Body of pancreas (tissue), 4 donors: ENCODE data around the gene ABCD3. TPM values are rescaled to one million over a fixed set of nuclear protein-coding genes. Genes with fewer than 3 reads are reported as not detected.

Experiments used
- ATAC-seq: fragments of 150-250 bp; one replicate; pipeline ENCODE4 v1.9.1; 2016
- DNase-seq, 4 donors: peaks; one replicate each; pipeline ENCODE4 v3.0.0-alpha.2; 2019
- H3K27ac ChIP-seq, 4 donors: fragments of 200-600 bp; sonication (generic); 1 replicate in 3 of 4; 2 replicates in 1 of 4; pipeline versions ENCODE4 v1.5.1 to v1.6.1; 2016 to 2019; ENCODE audit warnings: mild to moderate bottlenecking in 1 of 4, mixed read lengths in 1 of 4, moderate library complexity in 1 of 4
- H3K27me3 ChIP-seq, 2 donors: fragments of 200-600 bp; sonication (generic); one replicate each; pipeline ENCODE4 v1.6.0; 2016; ENCODE audit warnings: mild to moderate bottlenecking in 1 of 2
- H3K36me3 ChIP-seq, 2 donors: fragments of 200-600 bp; sonication (generic); replicated peaks in 1 of 2; 2 replicates each; pipeline ENCODE4 v1.5.1; 2016; ENCODE audit warnings: low read depth in 2 of 2; ENCODE audit not compliant: insufficient read depth in 1 of 2
- H3K4me1 ChIP-seq: fragments of 200-600 bp; sonication (generic); one replicate; pipeline ENCODE4 v1.6.0; 2016
- H3K4me3 ChIP-seq, 2 donors: fragments of 200-600 bp; sonication (generic); 1 replicate in 1 of 2; 2 replicates in 1 of 2; pipeline ENCODE4 v1.5.1; 2016 to 2019
- H3K9me3 ChIP-seq, 3 donors: fragments of 200-600 bp; sonication (generic); 1 replicate in 2 of 3; 2 replicates in 1 of 3; pipeline ENCODE4 v1.5.1; 2016
- POLR2A ChIP-seq, 3 donors: fragments of 450-650 bp; IDR thresholded peaks; one replicate each; pipeline ENCODE4 v1.6.1; 2016; ENCODE audit warnings: antibody characterized with exemption in 3 of 3, mild to moderate bottlenecking in 2 of 3
- WGBS, 2 donors: methylation state at CpG; one replicate each; pipeline ENCODE4 v1.1.5; 2017; 5-methylcytosine and 5-hydroxymethylcytosine counted together
- intact Hi-C: fragments of 100-400 bp; cut with DNase I; formaldehyde crosslinking; loops from one replicate; pipeline ENCODE4 v1.15.1; 2023
- total RNA-seq, 2 donors: library from RNA; depleted of rRNA; stranded (reverse); fragments of >200 nt; gene quantifications; one replicate each; pipeline ENCODE4 v1.1.0, GENCODE V29; 2016
- TF ChIP-seq, protein P1 (sequence below), 7 experiments: fragments of 450-650 bp in 4 of 7; fragments of 200-600 bp in 3 of 7; sonication (generic) in 3 of 7; IDR thresholded peaks; one replicate each; pipeline ENCODE4 v1.5.1; 2016 to 2019; ENCODE audit warnings: antibody characterized with exemption in 7 of 7

ABCD3 gene
- total RNA-seq, 2 donors from 2014 or later: 27.4 to 29.8 TPM

DNA sequence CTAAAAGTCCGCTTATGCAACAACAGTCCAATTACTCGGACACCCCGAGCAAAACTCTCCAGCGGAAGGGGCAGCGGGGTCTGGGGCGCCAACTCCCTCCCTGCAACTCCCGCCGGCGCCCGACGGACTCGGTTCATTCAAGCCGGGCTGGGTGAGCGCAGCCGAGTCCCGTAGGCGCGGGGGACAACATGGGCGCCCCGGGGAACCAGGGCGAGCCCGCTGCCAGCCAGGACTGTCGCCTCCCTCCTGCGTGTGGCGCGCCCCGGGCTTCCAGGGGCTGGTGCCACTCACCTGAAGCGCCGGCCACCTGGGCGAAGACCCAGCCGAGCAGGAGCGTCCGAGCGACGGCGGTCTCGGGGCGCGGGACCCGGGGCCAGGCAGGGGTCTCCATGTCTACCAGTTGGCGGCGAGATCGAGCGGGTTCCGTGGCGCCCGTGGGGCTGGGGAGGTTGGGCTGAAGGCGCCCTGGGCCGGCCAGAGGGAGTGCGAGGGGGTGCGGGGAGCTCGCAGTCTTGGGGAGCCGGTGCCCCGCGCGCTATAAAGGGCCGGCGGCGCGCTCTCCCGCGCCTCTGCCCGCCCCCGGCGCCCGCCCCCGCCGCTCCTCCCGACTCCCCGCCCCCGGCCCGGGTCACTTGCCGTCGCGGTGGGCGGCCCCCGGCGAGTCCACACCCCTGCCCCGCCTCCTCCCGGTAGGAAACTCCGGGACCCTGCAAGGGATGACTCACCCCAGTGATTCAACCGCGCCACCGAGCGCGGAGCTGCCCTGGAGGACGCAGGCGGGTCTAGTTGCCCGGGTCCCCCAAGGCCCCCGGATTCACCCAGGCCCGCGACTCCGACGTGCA lies 123.3 kb downstream of the ABCD3 start, which contains the start of gene F3:
Gene F3 (minus strand): TSS at position 514 of the 842 bp plus-strand sequence. CDS start 123 bp downstream, at position 391.
- peak; percentile 92 to 98 (median 98) for TF ChIP-seq POLR2A (IDR thresholded peaks at IDR 0.05)
- TF ChIP-seq, protein P1, sequence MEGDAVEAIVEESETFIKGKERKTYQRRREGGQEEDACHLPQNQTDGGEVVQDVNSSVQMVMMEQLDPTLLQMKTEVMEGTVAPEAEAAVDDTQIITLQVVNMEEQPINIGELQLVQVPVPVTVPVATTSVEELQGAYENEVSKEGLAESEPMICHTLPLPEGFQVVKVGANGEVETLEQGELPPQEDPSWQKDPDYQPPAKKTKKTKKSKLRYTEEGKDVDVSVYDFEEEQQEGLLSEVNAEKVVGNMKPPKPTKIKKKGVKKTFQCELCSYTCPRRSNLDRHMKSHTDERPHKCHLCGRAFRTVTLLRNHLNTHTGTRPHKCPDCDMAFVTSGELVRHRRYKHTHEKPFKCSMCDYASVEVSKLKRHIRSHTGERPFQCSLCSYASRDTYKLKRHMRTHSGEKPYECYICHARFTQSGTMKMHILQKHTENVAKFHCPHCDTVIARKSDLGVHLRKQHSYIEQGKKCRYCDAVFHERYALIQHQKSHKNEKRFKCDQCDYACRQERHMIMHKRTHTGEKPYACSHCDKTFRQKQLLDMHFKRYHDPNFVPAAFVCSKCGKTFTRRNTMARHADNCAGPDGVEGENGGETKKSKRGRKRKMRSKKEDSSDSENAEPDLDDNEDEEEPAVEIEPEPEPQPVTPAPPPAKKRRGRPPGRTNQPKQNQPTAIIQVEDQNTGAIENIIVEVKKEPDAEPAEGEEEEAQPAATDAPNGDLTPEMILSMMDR (IDR thresholded peaks at IDR 0.05): peak in 1 of 7 experiments; percentile 18
- DNase-seq (peak; percentile 96 to 98 (median 96)), ATAC-seq (peak; percentile 93)
- intact Hi-C loops: no loop called here
- peak within 1 kb of the TSS; percentile 69 to 82 for H3K4me3 ChIP-seq
- H3K9me3 ChIP-seq: no peaks in the 10 kb centered on the region
- no peaks in the 10 kb centered on the region for H3K27me3 ChIP-seq
- no peaks in the 10 kb centered on the region for H3K36me3 ChIP-seq
- 0 to 1% methylated on average over 10 to 56 of the region's 94 CpGs for WGBS, 2 donors
- H3K4me1 ChIP-seq: peaks cover 61% of the 10 kb centered on the region
- H3K27ac ChIP-seq: peak within 1 kb of the TSS; percentile 88 to 95 (median 93)

DNA sequence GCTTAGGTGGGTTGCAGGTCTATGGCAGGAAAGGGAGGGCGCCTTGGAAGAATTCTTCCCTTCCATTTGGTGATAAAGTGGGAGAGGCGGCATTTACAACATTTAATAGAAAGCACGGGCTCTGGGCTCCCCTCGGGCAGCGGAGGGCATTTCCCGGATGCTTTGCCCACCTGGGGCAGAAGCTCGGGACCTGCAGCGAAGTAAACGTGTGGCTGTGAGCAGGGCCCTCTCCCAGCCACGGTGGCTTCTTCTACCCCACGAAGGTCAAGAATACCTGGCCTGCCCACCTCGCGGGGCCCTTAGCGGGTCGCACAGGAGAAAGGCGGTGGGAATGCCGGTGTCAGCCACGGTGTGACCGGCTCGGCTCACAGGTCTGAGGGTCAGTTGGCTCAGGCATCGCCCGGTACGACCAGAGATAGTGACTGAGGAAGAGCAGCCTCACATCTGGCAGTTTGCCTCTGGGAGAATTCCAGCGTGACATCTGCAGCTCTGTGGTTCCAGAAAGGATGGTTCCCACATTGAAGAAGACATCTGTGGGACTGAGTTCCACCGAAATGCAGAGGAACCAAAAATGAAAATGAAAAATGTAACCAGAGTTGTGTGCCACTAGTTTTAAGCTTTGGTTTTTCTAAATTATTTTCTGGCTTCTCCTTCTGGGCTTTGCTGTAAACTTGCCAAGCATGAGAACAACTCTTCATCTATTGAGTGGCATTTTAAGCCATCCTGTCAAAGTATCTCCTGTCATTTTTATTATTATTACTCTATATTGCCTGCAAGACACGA lies 124.1 kb downstream of the ABCD3 start:
- intact Hi-C loops: no loop called here

GRCh38 chr1:94543001-94543400 lies 124.8 kb downstream of the ABCD3 start:
- intact Hi-C loops: no loop called here
- no peak overlapping the region for H3K4me3 ChIP-seq
- no peak for DNase-seq
- 28 to 32% methylated on average over 1 of the region's 1 CpG for WGBS, 2 donors
- H3K36me3 ChIP-seq: no peaks in the 10 kb centered on the region
- ATAC-seq: no peak
- H3K4me1 ChIP-seq: peaks cover 48% of the 10 kb centered on the region
- H3K27ac ChIP-seq: peak overlapping the region in 1 of 4 donors; percentile 93
- no peaks in the 10 kb centered on the region for H3K9me3 ChIP-seq
- TF ChIP-seq, protein P1 (IDR thresholded peaks at IDR 0.05): no peak
- TF ChIP-seq POLR2A (IDR thresholded peaks at IDR 0.05): no peak
- no peaks in the 10 kb centered on the region for H3K27me3 ChIP-seq

More for the DNA sequence above, 124.1 kb downstream of the ABCD3 start:
- TF ChIP-seq POLR2A (IDR thresholded peaks at IDR 0.05): no peak
- TF ChIP-seq, protein P1 (IDR thresholded peaks at IDR 0.05): peak in 1 of 7 experiments; percentile 4
- peak; percentile 12 for ATAC-seq
- Histone ChIP-seq H3K36me3 (no peaks in the 10 kb centered on the region), H3K4me3 (peak overlapping the region; percentile 26 to 81), H3K4me1 (peaks cover 55% of the 10 kb centered on the region), H3K27me3 (no peaks in the 10 kb centered on the region), H3K27ac (peak overlapping the region; percentile 88 to 95 (median 93)), H3K9me3 (no peaks in the 10 kb centered on the region)
- DNase-seq: peak; percentile 43 to 57 (median 52)
- 1 to 4% methylated on average over 19 to 26 of the region's 26 CpGs for WGBS, 2 donors

- ATAC-seq: no peak
- intact Hi-C loops: no loop called here
- TF ChIP-seq POLR2A (IDR thresholded peaks at IDR 0.05): no peak
- TF ChIP-seq, protein P1 (IDR thresholded peaks at IDR 0.05): no peak
These were observed 125.9 kb downstream of the ABCD3 start for GRCh38 chr1:94543893-94544635.

More at GRCh38 chr1:94543893-94544635, 125.9 kb downstream of the ABCD3 start:
- no peak for DNase-seq
- H3K4me3 ChIP-seq: no peak overlapping the region
- H3K27me3 ChIP-seq: no peaks in the 10 kb centered on the region
- H3K4me1 ChIP-seq: peaks cover 39% of the 10 kb centered on the region
- no peaks in the 10 kb centered on the region for H3K9me3 ChIP-seq
- H3K27ac ChIP-seq: peak overlapping the region in 3 of 4 donors; percentile 26 to 46 (median 38)
- WGBS, 2 donors: 44 to 45% methylated on average over 4 of the region's 4 CpGs
- no peaks in the 10 kb centered on the region for H3K36me3 ChIP-seq
